DND-41 (cell line): ENCODE results near the gene TMPRSS3.

Experiments used
- EZH2 ChIP-seq: IDR thresholded peaks from 3 replicates; pipeline ENCODE4 v1.6.1; 2012; ENCODE audit warnings: borderline replicate concordance, low read depth, mild to moderate bottlenecking, moderate library complexity, low read length, inconsistent platforms; ENCODE audit not compliant: severe bottlenecking
- TF ChIP-seq, protein P1 (sequence below): IDR thresholded peaks from 2 replicates; pipeline ENCODE4 v1.5.1; 2012; ENCODE audit warnings: borderline replicate concordance, low read length, moderate library complexity, mild to moderate bottlenecking; ENCODE audit not compliant: poor library complexity, severe bottlenecking; ENCODE audit errors: extremely low read depth

DNA sequence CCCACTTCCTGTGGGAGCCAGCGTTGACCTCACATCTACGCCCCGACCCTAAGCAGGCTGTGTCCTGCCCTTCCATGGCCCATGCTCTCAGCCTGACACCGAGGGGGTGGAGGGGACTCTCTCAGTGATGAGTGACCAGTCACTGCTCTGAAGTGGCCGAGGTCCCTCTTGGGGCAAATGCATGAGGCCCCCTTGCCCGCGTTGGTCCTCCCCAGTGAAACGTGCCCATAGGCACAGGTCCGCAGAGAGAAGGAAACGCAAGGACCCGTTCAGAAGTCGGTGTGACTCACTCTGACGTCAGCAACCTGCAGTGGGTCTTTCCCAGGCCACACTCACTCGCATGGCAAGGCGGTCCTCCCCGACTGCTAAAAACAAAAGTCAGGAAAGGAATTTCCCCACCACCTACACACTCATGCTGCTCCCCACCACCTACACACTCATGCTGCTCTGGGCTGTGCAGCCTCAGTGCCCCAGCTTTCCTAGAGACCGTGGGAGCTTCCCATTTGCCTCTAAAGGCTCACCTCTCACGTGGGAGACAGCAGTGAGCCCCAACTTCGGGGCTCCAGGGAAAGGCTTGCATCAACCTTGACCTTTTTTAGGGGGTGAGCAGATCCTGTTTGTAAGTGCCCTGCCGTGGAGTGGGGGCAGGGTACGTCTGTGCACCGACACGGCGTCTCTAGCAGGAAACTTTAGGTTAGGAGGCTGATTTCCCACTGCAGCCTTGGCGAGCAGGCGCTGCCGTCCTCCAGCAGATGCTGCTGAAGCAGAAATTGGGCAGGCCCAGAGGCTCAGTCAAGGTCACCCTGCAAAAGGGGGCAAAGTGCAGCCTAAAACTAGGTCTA is 19.3 kb upstream of the TMPRSS3 start:
- TF ChIP-seq, protein P1, sequence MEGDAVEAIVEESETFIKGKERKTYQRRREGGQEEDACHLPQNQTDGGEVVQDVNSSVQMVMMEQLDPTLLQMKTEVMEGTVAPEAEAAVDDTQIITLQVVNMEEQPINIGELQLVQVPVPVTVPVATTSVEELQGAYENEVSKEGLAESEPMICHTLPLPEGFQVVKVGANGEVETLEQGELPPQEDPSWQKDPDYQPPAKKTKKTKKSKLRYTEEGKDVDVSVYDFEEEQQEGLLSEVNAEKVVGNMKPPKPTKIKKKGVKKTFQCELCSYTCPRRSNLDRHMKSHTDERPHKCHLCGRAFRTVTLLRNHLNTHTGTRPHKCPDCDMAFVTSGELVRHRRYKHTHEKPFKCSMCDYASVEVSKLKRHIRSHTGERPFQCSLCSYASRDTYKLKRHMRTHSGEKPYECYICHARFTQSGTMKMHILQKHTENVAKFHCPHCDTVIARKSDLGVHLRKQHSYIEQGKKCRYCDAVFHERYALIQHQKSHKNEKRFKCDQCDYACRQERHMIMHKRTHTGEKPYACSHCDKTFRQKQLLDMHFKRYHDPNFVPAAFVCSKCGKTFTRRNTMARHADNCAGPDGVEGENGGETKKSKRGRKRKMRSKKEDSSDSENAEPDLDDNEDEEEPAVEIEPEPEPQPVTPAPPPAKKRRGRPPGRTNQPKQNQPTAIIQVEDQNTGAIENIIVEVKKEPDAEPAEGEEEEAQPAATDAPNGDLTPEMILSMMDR = no peak
- no peak for TF ChIP-seq EZH2
